GM12878 (cell line): ENCODE results near the gene FANCB.

Source experiments
- CTCF ChIP-seq, 3 experiments: IDR thresholded peaks in 2 of 3; conservative IDR thresholded peaks in 1 of 3; 2 replicates each; pipeline ENCODE4 v1.5.1; 2011; ENCODE audit warnings: low read depth in 3 of 3, low read length in 3 of 3, mild to moderate bottlenecking in 3 of 3, control low read depth in 2 of 3, moderate library complexity in 2 of 3, inconsistent platforms in 1 of 3, mixed read lengths in 1 of 3; ENCODE audit not compliant: control insufficient read depth in 2 of 3, insufficient read depth in 1 of 3; ENCODE audit errors: extremely low read depth in 1 of 3
- GABPA ChIP-seq: IDR thresholded peaks from 2 replicates; pipeline ENCODE4 v1.6.1; 2014; ENCODE audit warnings: antibody characterized with exemption, low read depth, mild to moderate bottlenecking, inconsistent platforms
- IKZF1 ChIP-seq: fragments of 450-650 bp; conservative IDR thresholded peaks from 2 replicates; pipeline ENCODE4 v1.6.1; 2017; ENCODE audit warnings: antibody characterized with exemption, mild to moderate bottlenecking
- KAT2A ChIP-seq: conservative IDR thresholded peaks from 2 replicates; pipeline ENCODE4 v1.6.1; 2011; ENCODE audit warnings: low read depth, low read length; ENCODE audit not compliant: control insufficient read depth
- NFIC ChIP-seq: IDR thresholded peaks from 2 replicates; pipeline ENCODE4 v1.6.1; 2012; ENCODE audit warnings: low read depth, mild to moderate bottlenecking, inconsistent platforms, low read length, moderate library complexity
- RAD21 ChIP-seq: IDR thresholded peaks from 2 replicates; pipeline ENCODE4 v1.6.1; 2011; ENCODE audit warnings: mild to moderate bottlenecking, low read depth, low read length, moderate library complexity; ENCODE audit not compliant: insufficient read depth
- STAT1 ChIP-seq: fragments of 450-650 bp; conservative IDR thresholded peaks from 2 replicates; pipeline ENCODE4 v1.6.1; 2014; ENCODE audit warnings: antibody characterized with exemption, mild to moderate bottlenecking
- YY1 ChIP-seq: IDR thresholded peaks from 2 replicates; pipeline ENCODE4 v1.6.1; 2011; ENCODE audit warnings: low read depth, mild to moderate bottlenecking, low read length

GRCh38 chrX:14851526-14851925, 21.3 kb downstream of the FANCB start:
- TF ChIP-seq NFIC (no peak), GABPA (no peak), IKZF1 (no peak), RAD21 (no peak), CTCF (IDR thresholded peaks at IDR 0.05 in 2 of 3, conservative IDR thresholded peaks at IDR 0.05 in 1 of 3; ENCODE audit: control insufficient read depth in 2 of 3, extremely low read depth in 1 of 3, insufficient read depth in 1 of 3, low read depth in 3 of 3, low read length in 3 of 3) (no peak), STAT1 (no peak), KAT2A (no peak), YY1 (no peak)
